ENCODE results near the gene ATP6V0A1. TPM values are rescaled to one million over a fixed set of nuclear protein-coding genes. Genes with fewer than 3 reads are reported as not detected.

ATP6V0A1 gene
- total RNA-seq, 1 donor from 2014 or later: 40.4 TPM

DNA sequence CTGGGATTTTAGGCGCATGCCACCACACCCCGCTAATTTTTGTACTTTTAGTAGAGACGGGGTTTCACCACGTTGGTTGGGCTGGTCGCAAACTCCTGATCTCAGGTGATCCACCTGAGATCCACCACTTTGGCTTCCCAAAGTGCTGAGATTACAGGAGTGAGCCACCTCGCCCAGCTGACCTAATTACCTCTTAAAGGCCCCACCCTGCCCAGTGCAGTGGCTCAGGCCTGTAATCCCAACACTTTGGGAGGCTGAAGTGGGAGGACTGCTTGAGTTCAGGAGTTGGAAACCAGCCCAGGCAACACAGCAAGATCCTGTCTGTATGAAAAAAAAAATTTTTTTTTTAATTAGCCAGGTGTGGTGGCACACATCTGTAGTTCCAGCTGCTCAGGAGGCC is 100.4 kb downstream of the ATP6V0A1 start:
- Mint-ChIP-seq H3K27me3 (ENCODE audit: insufficient read depth, low read depth) (peaks cover 3% of the 10 kb centered on the region), H3K4me3 (no peak overlapping the region), H3K27ac (no peak overlapping the region), H3K9me3 (no peaks in the 10 kb centered on the region), H3K4me1 (peaks cover 31% of the 10 kb centered on the region), H3K36me3 (no peaks in the 10 kb centered on the region)
- H3K27ac ChIP-seq: no peak overlapping the region
- no peak overlapping the region for H2AFZ ChIP-seq (replicated peaks)
- peaks cover 17% of the 10 kb centered on the region for H3K4me1 ChIP-seq
- no peaks in the 10 kb centered on the region for H3K27me3 ChIP-seq
- H3K79me2 ChIP-seq (ENCODE audit: low read depth): peaks cover 23% of the 10 kb centered on the region
- H3K4me3 ChIP-seq: no peak overlapping the region
- no peak overlapping the region for H3K4me2 ChIP-seq
- H3K36me3 ChIP-seq: no peaks in the 10 kb centered on the region
- no peak for DNase-seq (ENCODE audit: low spot score)
- peaks cover 35% of the 10 kb centered on the region for H3F3A ChIP-seq (ENCODE audit: low read depth)
- H3K9ac ChIP-seq: no peak overlapping the region
- H3K9me3 ChIP-seq (ENCODE audit: low read depth): no peaks in the 10 kb centered on the region
- TF ChIP-seq, protein P1, sequence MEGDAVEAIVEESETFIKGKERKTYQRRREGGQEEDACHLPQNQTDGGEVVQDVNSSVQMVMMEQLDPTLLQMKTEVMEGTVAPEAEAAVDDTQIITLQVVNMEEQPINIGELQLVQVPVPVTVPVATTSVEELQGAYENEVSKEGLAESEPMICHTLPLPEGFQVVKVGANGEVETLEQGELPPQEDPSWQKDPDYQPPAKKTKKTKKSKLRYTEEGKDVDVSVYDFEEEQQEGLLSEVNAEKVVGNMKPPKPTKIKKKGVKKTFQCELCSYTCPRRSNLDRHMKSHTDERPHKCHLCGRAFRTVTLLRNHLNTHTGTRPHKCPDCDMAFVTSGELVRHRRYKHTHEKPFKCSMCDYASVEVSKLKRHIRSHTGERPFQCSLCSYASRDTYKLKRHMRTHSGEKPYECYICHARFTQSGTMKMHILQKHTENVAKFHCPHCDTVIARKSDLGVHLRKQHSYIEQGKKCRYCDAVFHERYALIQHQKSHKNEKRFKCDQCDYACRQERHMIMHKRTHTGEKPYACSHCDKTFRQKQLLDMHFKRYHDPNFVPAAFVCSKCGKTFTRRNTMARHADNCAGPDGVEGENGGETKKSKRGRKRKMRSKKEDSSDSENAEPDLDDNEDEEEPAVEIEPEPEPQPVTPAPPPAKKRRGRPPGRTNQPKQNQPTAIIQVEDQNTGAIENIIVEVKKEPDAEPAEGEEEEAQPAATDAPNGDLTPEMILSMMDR (IDR thresholded peaks at IDR 0.05): no peak
- no peak for TF ChIP-seq EZH2phosphoT487 (IDR thresholded peaks at IDR 0.05)
- no peak for TF ChIP-seq EZH2 (IDR thresholded peaks at IDR 0.05)
- H4K20me1 ChIP-seq (ENCODE audit: low read depth): no peaks in the 10 kb centered on the region

DNA sequence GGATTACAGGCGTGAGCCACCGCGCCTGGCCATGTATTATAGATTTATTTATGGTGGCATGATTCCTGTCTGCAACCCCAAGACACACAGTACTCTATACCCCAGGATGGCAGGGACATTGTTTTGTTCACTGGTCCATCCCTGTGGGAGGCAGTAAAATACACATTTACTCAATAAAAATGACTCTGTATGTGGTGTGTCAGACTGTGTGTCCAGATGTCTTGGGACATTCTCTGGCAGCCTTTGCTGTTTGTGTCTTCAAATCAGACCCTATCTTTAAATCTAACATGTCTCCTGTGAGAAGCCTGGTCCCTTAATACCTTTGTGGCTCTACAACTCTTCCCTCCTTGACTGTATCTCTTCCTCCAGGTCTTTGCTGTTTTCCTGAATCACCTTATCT is 101.6 kb downstream of the ATP6V0A1 start:
- H3K27ac ChIP-seq: no peak overlapping the region
- Mint-ChIP-seq H3K9me3 (no peaks in the 10 kb centered on the region), H3K4me3 (peak overlapping the region; percentile 79), H3K27me3 (ENCODE audit: insufficient read depth, low read depth) (peaks cover 3% of the 10 kb centered on the region), H3K27ac (no peak overlapping the region), H3K4me1 (peaks cover 27% of the 10 kb centered on the region), H3K36me3 (no peaks in the 10 kb centered on the region)
- no peak overlapping the region for H3K9ac ChIP-seq
- no peak overlapping the region for H2AFZ ChIP-seq (replicated peaks)
- no peak overlapping the region for H3K4me2 ChIP-seq
- peaks cover 20% of the 10 kb centered on the region for H3K79me2 ChIP-seq (ENCODE audit: low read depth)
- DNase-seq (ENCODE audit: low spot score): no peak
- peaks cover 16% of the 10 kb centered on the region for H3K4me1 ChIP-seq
- TF ChIP-seq EZH2 (IDR thresholded peaks at IDR 0.05) (no peak), EZH2phosphoT487 (IDR thresholded peaks at IDR 0.05) (no peak)
- TF ChIP-seq, protein P1 (IDR thresholded peaks at IDR 0.05): no peak
- no peak overlapping the region for H3K4me3 ChIP-seq
- no peaks in the 10 kb centered on the region for H4K20me1 ChIP-seq (ENCODE audit: low read depth)
- no peaks in the 10 kb centered on the region for H3K9me3 ChIP-seq (ENCODE audit: low read depth)
- H3F3A ChIP-seq (ENCODE audit: low read depth): peaks cover 23% of the 10 kb centered on the region
- no peaks in the 10 kb centered on the region for H3K27me3 ChIP-seq
- H3K36me3 ChIP-seq: no peaks in the 10 kb centered on the region

DNA sequence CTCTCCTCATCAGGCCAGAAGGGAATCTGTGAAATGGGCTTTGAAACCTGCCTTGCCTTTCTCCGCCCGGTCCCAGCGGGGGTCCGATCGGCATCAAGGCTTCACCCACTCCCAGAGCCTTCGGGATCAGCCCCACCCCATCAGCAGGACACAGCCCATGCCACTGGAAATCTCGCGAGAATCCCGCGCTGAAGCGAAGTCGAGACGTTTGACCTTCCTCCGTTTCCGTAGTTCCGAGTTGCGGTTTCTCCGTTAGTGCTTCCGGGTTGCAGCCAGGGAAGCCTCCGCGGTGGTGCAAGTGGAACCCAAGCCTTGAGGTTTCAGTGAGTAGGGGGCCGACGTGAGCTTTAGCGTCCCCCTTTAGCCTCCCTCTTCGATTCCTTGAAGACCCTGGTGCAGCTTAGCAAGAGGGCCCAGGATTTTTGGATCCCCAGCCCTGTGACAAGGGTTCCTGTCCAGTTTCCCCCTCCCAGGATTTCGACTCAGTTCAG is 103.3 kb downstream of the ATP6V0A1 start, which contains the start of gene COASY:
TSS of gene COASY (plus strand) at position 252 of the 491 bp plus-strand sequence. CDS start 475 bp downstream, outside the sequence.
- Histone ChIP-seq H3K4me1 (peaks cover 12% of the 10 kb centered on the region), H2AFZ (replicated peaks) (peak within 1 kb of the TSS; percentile 53), H3K36me3 (no peaks in the 10 kb centered on the region), H3F3A (ENCODE audit: low read depth) (peaks cover 27% of the 10 kb centered on the region), H3K27me3 (no peaks in the 10 kb centered on the region), H3K27ac (peak within 1 kb of the TSS; percentile 31), H3K9ac (peak within 1 kb of the TSS; percentile 90), H4K20me1 (ENCODE audit: low read depth) (no peaks in the 10 kb centered on the region), H3K9me3 (ENCODE audit: low read depth) (no peaks in the 10 kb centered on the region), H3K4me2 (peak within 1 kb of the TSS; percentile 99), H3K4me3 (peak within 1 kb of the TSS; percentile 83), H3K79me2 (ENCODE audit: low read depth) (peaks cover 20% of the 10 kb centered on the region)
- peak; percentile 96 for DNase-seq (ENCODE audit: low spot score)
- TF ChIP-seq EZH2phosphoT487 (IDR thresholded peaks at IDR 0.05) (no peak), EZH2 (IDR thresholded peaks at IDR 0.05) (no peak)
- TF ChIP-seq, protein P1 (IDR thresholded peaks at IDR 0.05): no peak
- H3K4me1 Mint-ChIP-seq: peaks cover 24% of the 10 kb centered on the region
- H3K4me3 Mint-ChIP-seq: peak within 1 kb of the TSS; percentile 92
- no peaks in the 10 kb centered on the region for H3K36me3 Mint-ChIP-seq
- H3K27me3 Mint-ChIP-seq (ENCODE audit: insufficient read depth, low read depth): peaks cover 6% of the 10 kb centered on the region
- peak within 1 kb of the TSS; percentile 94 for H3K27ac Mint-ChIP-seq
- H3K9me3 Mint-ChIP-seq: no peaks in the 10 kb centered on the region

All from neural progenitor cell (in vitro differentiated cells).